NCI-H82 treated with DMSO at 0.1 percent for 48 hours (cell line): ENCODE results near the gene MYH6.
"Not testable (repeated sequence)": the region's sequence is repeated elsewhere in the genome, so short reads cannot be mapped to it uniquely, and the experiment has no call there.

Experiments used
- DNase-seq: peaks from one replicate; lab custom pipeline; 2025; ENCODE audit not compliant: unreplicated experiment; lab: John Stamatoyannopoulos, UW

Gene MYH6

DNA sequence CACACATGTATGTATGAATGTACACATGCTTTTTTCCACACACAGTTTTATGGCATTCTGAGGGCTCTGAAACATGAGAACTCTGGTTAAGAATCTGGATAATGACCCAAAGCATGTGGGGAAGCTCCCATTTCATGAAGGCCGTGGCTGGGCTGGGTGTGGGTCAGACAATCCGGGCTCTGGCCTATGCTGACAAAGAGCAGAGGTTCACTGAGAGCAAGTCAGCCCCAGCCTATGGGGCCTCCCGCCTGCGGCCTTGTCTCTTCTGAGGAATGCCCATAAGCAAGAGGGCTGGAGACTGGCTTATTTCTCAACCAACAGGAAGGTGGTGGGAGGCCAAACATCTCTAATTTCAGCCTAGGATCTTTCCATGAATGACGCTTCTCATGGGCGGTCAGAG lies 8.5 kb downstream of the MYH6 start:
- no peak for DNase-seq

DNA sequence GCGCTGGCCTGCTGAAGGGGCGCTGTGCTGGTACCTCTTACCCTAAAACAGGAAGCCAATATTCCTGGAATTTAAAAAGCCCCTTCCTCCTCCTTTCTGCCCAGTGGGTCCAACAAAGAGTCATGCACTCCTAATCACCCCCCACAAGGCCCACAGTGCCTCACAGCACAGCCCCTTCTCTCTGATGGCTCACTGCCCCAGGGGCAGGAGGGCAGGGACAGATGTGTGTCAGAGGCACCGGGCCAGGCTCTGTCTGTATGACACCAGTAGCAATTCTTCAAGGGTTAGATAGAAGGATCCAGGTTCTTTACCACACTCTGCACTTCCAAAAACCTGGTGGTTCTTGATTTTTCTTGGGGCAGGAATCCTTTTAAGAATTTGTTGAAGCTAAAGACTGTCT lies 8.9 kb downstream of the MYH6 start:
- DNase-seq = no peak

DNA sequence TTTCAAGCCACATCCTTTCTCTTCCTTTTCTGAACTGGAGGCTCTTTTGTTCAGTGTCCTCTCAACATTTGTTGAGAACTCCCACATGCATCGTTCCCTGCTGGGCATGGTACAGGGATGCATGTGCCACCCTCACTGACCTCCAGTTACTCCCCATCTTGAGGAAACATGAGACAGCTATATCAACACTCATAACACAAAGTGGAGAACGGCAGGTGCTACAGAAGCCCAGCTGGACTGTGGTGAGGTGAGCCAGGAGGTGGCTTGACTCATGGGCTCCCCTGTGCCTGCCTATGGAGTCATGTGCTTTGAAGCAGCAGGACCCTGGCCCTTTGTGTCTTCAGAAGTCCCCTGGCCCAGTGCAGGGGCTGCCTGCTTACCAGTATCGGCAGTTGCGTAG lies 9.7 kb downstream of the MYH6 start:
- no peak for DNase-seq

DNA sequence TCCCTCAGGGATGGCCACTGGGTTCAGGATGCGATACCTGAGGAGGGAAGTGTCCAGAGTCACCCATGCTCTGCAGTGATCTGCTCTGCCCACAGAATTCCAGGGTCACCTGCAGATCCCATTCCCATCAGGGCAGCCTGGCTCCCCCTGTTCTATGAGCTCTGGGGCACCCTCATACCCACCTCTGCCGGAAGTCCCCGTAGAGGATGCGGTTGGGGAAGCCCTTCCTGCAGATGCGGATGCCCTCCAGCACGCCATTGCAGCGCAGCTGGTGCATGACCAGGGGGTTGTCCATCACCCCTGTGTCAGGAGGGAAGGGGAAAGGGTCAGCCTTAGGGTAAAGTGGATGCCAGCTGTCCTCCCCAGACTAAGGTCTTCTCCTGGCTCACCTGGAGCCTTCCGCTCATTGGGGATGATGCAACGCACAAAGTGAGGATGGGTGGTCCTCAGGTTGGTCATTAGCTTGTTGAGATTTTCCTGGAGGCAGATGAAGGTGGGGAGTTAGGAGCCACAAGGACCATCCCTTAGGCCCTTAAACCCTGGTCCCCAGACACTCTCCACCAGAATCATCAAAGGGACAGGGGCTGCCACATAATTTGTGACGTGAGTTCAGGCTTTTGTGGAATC lies 11.2 kb downstream of the MYH6 start:
- DNase-seq = no peak

DNA sequence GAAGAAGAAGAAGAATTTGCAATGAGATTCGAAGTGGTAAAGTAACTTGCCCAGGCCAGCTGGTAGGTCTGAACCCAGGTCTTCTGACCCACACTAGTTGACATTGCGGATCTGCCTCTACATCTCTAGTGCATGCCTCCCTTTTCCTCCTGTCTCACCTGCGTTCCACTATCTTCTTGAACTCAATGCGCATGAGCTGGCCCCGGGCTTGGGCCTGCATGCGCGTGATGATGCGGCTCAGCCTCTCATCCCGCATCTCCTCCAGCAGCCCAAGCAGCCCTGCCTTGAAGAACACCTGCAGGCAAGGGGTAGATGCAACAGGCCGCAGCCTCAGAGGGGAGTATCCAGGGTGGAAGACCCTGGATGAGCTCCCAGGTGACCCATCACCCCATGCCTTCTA lies 11.9 kb downstream of the MYH6 start:
- no peak for DNase-seq

DNA sequence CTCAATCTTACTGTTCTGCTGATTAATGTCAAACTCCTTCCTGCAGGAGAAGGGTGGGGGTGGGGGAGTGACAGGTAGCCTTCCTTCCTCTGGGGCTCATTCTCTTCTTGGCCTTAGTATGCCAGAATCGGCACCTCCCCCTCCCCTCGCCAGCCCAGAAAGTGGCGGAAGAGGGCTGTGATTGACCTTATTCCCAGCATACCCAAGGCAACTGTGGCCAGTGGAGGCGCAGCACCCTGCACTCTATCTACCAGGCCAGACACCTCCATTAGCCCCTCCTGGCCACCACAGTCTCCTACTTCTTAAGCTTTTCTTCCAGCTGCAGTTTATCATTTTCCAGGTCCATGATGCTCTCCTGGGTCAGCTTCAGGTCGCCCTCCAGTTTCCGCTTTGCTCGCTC lies 15.5 kb downstream of the MYH6 start:
- DNase-seq = no peak

DNA sequence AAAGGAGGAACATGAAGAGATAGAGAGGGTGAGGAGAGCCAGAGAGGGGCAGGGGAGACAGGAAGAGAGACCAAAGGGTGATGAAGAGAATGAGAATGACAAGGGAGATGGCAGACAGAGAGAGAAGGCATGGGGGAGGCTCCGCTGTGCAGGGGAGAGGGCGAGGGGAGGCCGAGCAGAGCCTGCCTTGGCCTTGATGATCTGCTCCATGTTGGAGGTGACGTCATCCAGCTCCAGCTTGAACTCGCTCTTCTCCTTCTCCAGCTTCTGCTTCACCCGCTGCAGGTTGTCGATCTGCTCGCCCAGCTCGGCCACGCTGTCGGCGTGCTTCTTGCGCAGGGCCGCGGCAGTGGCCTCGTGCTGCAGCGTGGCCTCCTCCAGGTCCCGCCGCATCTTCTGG lies 18.2 kb downstream of the MYH6 start:
- not testable (repeated sequence) for DNase-seq

DNA sequence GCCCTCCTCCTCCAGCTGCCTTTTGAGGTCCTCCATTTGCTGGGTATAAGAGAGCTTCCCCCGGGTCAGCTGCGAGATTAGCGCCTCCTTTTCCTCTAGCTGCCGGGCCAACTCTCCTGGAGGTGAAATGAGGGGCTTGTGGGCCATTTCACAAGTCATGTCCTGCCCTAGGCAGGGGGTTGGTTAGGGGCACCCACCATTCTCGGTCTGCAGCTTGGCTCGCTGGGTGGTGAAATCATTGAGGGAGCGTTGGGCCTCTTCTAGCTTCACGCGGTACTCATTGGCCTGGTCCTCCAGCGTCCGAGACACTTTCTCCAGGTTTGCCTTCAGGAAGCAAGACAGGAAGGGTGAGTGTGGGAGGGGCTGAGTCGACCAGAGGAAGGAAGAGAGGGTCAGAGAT lies 18.7 kb downstream of the MYH6 start:
- DNase-seq = no peak

DNA sequence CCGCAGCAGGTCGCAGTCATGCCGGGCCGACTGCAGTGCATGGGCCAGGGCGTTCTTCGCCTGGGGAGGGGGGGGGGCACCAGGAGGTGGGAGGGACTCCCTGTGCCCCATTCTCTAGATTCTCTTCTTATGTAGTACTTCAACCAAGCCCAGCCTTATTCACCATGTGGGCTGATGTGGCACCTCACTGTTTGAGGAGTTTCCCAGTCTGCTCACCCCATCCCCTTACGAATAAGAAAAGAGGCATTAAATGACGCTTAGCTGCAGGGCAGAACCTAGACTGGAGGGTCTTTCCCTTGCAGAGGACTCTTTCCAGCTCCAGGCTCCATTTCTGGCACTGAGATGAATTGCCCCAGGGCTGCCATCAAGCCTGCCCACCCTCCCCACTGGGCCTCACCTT lies 19.1 kb downstream of the MYH6 start:
- DNase-seq = no peak

DNA sequence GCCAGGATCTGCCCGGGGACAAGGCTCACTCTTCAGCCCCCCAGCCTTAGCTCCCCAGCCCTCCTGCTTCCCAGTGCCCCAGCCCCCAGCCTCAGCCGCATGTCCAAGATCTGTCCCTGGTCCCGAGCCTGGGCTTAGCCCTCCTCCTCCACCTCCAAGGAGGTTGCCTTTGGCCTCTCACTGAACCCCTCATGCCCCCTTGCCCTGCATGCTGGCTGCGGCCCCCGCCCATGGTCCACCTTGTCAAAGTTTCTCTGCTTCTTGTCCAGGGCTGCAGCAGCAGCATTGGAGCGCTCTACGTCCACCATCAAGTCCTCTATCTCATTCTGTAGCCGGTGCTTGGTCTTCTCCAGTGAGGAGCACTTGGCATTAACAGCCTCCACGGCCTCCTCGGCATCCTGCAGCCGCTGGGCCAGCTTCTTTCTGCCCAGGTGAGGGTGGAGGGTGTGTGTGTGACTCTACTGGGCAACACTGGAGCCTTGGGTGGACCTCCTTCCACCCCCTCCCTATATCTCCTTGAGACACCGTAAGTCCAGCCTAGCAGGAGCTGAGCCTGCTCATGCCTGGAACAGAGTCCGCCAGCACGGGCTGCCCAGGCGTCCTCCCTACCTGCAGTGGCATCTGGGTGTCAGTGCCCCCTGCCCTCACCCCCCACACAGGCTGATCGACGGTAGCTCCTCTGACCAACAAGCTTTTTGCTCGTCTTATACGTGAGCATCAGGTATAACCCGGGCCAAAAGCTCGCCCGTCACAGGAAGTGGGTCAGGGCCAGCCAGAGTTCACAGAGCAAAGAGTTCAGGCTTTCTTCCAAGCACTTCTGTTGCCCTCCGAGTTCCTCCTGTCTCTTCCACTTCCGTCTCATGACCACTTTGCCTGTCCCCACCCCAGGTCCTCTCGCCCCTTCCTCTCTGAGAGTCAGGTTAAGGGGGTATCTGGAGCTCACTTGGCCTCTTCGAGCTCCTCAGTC lies 19.9 kb downstream of the MYH6 start:
- DNase-seq = no peak

DNA sequence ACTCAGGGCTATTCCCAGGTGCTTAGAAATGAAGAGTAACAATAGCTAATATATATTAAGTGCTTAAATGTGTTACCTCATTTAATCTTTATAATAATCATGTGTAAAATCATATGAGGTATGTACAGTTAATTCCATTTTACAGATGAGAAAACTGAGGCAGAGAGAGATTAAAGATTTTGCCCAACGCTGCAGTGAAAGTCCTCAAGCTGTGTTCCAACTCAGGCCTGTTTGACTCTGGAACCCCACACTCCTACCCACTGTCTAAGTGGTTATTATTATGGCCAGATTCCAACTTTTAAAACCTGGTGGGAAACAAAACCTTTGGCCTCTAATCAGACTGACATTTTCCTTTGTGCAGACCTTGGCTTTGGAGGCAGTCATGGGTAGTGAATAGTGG lies 21.1 kb downstream of the MYH6 start:
- no peak for DNase-seq

DNA sequence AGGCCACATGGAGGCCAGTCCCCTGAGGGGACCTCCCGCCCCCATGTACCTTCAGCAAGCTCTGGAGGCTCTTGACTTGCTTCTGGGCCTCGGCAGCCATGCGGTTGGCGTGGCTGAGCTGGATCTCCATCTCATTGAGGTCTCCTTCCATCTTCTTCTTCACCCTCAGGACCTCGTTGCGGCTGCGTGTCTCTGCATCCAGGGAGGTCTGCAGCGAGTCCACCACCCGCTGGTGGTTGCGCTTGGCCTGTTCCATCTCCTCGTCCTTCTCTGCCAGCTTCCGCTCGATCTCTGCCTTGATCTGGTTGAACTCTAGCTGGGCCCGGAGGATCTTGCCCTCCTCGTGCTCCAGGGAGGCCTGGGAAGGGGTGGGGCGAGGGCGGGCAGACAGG lies 21.8 kb downstream of the MYH6 start:
- DNase-seq = not testable (repeated sequence)

DNA sequence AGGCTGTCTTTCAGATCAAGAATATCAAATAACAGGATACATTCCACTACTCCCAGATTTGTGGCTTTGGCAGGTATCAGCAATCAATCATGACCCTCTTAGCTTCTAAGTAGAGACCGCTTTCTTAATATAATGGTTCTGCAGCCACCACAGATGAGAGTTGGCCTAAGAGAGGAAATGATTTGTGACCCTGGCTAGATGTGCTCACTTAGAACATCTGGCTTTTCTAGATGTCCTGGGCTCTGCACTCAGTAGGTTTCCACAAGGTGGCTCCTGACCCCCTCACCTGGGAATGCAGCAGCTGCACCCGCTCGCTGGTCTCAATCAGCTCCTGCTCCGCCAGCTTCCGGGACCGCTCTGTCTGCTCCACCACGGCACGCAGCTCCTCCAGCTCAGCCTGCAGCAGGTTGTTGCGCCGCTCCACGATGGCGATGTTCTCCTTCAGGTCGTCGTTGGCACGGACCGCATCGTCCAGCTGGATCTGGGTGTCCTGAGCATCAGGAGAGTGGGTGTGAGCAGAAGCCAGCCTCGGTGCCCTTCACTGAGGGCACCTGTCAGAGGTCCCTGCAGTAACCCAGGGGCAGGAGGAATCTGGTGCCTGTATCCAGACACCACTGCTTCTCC lies 22.3 kb downstream of the MYH6 start:
- no peak for DNase-seq

DNA sequence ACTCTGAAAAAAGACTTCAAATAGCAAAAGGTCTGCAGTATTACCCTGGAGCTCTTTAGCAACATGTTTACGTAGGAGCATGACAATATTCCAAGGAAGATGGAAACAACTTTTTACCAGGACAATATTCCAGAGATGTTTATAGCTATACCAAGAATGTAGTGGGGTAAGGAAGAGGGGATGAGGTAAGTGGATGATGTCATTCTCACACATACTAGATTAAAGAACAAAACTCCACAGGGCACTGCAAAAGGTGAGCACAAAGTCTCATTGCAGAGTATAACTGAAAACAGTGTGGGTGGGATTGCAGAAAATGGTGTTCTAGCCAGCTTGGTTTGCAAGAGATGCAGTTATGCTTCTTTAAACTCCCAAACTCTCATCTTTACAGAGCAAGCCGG lies 22.8 kb downstream of the MYH6 start:
- DNase-seq = no peak

DNA sequence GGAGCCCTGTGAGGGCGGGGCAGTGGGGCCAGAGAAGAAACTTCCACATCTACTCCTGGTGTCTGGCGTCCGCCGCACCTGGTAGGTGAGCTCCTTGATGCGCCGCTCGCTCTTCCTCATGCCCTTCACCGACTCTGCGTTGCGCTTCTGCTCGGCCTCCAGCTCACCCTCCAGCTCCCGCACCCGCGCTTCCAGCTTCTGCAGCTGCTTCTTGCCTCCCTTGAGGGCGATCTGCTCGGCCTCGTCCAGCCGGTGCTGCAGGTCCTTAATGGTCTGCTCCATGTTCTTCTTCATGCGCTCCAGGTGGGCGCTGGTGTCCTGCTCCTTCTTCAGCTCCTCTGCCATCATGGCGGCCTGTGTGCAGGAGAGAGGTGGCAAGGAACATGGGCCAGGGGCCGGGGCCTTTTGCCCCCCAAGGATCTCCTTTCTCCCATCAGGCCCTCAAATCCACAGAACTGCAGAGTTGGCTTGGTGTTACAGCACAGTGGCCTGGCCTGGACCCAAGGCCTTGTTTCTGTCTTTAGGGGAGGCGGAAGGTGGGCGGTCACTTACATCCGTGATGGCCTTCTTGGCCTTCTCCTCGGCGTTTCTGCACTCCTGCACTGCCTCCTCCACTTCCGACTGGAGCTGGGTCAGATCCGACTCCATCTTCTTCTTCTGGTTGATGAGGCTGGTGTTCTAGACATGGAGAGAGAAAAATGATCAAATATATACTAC lies 23.6 kb downstream of the MYH6 start:
- DNase-seq = no peak

DNA sequence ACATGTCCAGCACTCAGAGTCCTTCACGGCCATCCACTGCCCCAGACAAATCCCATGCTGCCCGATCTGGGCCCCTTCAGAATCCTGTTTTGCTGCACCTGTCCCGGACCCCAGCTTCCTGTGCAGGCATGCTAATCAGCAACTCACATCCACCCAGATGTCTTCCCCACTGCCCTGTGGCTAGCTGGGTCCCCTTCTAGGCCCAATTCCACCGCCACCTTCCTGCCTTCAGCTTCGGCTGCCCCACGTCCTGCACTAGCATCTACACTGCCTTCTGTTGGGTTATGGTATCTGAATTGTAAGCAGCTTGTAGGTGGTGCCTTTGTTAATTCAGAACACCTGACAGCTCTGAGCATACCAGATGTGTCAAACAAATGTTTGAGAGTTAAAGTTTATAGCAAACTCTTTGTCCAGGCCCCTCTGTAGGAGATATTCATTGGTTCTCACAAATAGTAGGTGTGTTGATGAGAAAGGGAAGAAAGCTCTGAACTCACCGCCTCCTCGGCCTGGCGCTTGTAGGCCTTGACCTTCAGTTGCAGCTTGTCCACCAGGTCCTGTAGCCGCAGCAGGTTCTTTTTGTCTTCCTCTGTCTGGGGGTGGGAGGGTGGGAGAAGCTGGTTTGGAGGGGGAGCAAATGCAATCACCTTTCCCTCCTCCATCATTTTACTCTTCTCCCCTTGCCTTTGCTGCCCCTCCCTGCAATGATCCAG lies 25.2 kb downstream of the MYH6 start:
- no peak for DNase-seq

DNA sequence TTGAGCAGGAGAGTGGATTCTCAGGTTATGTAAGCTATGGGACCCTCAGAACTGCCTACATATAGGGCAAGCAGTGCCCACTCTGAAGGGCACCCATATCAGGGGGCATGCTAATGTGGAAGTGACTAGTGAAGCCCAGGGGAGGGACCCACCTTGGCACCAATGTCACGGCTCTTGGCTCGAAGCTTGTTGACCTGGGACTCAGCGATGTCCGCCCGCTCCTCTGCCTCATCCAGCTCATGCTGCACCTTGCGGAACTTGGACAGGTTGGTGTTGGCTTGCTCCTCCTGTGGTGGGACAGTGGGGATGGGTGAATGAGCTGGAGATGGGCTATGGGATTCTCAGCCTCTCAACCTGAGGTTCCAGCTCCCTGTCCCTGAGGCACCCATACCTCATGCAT lies 25.8 kb downstream of the MYH6 start:
- DNase-seq = no peak

DNA sequence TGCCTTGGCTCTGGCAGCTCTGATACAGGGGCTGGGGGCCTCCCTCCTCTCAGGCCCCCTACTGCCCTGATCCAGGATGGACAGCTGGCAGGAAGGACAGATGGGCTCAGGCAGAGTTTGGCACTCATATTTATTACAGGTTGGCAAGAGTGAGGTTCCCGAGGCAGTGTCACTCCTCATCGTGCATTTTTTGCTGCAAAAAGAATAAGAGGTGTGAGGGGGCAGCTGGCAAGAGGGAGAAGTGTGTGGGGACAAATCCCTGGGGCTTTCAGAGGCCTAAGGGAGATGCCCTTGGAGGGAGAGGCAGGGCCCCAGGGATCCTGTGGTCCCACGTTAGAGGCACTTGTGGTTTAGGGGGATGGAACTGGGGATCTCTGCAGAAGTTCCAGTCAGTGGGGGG lies 26.2 kb downstream of the MYH6 start:
- no peak for DNase-seq

DNA sequence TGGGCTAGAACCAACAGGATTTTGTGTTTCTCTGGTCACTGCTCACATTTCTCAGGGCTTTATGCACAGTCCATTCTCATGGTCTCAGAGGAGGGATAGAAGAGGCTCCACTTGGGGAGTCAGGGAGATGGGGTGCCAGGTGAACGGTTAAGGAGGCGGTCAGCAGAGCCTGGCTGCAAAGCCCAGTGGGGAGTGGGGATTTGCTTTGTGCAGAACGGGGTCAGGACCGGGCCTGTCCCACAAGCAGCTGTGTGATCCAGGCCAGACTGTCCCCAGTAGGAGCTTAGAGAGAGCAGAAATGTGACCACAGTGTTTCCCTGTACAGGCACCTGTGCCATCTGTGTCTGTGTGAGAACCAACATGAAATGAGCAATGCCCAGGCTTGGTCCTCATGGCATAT lies 27.1 kb downstream of the MYH6 start:
- DNase-seq = no peak

DNA sequence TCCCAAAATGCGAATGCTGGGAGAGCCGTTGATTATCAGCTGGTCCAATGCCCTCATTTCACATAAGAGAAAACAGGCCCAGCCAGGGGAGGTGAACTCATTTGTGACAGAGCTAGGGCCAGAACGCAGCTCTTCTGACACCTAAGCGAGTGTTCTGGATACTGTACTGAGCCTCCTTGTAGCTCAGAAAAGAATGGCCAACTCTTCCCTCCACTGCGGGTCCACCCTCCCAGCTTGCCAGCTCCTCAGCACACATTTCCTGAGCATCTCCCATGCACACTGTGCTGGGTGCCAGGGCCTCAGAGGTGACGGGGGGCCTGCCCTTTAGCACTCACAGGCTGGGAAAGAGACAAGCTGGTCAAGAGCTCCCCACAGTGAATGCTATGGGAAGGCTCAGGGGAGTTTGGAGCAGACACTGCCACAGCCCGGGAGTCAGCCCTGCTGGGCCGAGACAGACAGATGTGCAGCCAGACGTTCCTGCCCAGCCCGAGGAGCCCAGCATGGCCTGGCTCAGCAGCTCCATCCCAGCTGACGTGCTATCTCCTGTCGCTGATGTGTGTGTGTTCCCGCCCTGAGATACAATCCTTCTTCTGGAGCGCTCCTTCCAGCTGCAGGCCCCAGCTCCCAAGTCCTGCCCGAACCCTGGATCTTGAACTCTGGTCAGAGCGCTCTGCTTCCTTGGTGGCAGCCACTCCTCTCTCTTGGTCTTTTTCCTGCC lies 27.7 kb downstream of the MYH6 start:
- DNase-seq = no peak
